GM18498 (cell line): ENCODE data around the gene RSRC1.
"Not testable (repeated sequence)": the region's sequence is repeated elsewhere in the genome, so short reads cannot be mapped to it uniquely, and the experiment has no call there.

Experiments
- ATAC-seq: cut with Tn5 transposase; IDR thresholded peaks from one replicate; pipeline ENCODE4 v1.9.1; 2021; ENCODE audit warnings: mild to moderate bottlenecking, moderate library complexity; ENCODE audit not compliant: unreplicated experiment

RSRC1 gene, protein sequence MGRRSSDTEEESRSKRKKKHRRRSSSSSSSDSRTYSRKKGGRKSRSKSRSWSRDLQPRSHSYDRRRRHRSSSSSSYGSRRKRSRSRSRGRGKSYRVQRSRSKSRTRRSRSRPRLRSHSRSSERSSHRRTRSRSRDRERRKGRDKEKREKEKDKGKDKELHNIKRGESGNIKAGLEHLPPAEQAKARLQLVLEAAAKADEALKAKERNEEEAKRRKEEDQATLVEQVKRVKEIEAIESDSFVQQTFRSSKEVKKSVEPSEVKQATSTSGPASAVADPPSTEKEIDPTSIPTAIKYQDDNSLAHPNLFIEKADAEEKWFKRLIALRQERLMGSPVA

DNA sequence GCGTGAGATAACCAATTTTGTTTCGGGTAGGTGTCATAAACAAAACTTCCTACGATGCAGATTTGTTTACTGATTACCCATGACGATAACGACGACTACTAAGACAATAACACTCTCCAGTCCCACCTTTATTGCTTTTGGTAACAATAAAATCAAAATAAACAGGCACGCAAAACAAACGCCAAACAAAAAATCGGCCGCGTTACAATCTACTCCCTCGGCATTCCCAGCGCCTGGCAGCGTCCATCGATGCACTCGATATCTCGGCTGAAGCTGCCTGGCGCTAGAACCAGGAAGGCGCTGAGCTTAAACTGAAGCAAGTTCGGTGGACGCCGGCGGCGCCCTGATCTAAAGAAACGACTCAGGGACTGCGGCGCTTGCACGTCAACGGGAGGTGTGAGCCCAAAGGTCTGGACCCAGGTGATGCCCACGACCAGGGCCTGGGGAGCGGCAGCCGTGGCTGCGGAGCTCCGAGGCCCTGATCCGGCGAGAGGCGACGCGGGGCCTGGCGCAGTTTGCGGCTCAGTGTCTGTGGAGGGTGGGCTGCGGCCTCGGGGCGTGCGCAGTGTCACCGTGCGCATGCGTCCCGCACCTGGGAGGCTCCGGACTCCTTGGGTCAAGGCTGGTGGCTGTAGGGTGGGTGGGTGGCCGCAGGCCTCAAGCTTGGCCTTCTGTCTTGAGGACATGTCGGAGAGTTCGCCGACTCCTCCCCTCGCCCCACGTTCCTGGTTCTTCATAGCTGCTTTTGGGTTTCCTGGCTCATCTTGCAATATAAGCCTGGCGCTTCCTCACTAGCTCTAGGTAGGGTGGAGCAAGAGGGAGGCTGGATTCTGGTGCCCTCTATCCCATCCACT is at the start of gene RSRC1:
Gene RSRC1, plus strand, starts transcription at position 286 of the 854 bp plus-strand sequence. CDS start 12,016 bp downstream, outside the sequence.
- ATAC-seq: peak; percentile 84

DNA sequence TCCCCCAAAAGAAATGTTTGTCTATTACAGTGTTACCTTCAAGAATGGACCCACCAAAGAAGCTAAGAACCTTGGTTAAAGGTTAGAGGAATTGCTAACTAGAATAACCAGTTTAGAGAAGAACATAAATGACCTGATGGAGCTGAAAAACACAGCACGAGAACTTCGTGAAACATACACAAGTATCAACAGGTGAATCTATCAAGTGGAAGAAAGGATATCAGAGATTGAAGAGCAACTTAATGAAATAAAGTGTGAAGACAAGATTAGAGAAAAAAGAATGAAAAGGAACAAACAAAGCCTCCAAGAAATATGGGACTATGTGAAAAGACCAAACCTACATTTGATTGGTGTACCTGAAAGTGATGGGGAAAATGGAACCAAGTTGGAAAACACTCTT is 44.3 kb upstream of the RSRC1 start:
- ATAC-seq: not testable (repeated sequence)

DNA sequence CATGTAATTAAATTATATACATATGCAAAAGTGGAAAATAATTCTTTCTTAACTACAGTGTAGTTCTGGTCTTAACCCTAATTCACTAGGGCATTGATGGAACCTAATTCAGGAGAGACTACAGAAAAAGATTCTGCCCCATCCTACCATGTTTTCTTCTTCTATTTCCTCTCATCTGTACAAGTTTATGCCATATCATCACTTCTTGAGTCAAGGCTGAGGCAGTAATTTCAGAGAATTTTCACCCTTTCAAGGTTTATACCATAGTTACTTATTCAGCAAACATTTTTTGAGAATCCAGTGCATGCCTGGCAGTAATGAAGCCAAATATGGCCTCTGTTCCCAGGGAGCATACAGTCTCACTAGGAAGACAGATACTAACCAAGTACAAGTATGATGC is 37.1 kb upstream of the RSRC1 start:
- no peak for ATAC-seq

DNA sequence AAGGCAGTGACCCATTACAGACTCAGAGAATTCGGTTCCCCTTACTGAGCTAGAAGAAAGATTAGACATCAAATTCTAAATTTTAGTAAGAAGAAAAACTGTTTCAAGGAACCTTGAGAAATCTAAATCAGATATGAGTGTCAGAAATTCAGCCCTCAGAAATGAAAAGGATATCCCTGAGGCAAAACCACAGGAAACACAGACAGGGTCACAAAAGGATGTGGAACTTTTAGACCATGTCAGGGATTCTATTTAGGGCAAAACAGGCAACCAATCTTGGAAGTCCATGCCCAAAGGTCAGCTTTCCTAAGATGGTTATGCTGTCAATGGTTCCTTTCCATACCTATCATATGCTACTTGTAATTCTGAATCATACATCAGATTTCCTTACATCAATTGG is 35.3 kb upstream of the RSRC1 start:
- no peak for ATAC-seq

DNA sequence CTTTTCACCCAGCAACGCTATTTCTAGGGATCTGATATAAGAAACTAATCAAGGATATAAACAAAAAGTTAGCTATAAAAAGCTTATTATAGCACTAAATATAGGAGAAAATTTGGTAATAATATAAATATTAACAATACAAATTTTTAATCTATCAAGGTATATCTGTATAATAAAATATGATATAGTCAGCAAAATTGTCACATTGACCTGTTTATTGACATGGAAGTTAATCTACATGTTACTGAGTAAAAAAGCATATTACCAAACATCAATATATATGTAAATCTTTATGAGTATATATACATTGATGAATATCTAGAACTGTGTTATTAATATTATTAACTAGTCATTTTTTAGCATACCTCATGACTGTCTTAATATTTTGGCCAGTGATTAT is 30.3 kb upstream of the RSRC1 start:
- ATAC-seq: no peak

DNA sequence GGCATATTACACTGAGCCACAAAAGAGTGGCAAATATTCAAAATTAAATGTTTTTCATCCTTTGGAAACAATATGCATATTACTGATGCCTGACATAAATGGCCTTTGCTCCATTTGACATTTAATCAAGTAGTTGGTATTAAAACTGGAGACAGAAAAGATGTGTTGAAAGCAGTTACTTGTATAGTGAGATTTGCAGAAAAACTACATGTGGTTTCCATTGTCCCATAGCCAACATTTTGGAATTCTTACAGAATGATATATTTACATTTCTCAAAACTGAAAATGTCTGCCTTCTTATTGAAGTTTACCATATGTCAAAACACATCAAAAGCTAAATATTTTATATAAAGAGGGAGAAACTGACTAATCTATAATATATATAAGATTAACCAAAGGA is 25.2 kb upstream of the RSRC1 start:
- no peak for ATAC-seq

DNA sequence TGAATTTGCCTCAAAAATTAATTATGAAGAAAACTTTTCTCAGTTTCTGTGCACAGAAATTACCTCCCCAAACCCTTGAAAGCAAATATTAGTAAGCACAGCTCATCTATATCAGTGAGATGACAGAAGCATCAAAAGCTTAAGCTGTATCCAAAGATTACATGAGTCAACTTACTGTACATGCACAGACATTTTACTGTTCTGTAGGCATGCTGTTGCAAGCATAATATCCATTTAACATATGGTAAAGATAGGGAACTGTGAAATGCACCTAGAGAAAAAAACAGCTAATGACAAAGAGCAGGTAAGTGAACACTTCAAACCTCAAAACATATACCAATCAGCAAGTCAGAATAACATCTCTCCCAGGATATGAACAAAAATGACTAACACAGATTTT is 24.5 kb upstream of the RSRC1 start:
- ATAC-seq: no peak

DNA sequence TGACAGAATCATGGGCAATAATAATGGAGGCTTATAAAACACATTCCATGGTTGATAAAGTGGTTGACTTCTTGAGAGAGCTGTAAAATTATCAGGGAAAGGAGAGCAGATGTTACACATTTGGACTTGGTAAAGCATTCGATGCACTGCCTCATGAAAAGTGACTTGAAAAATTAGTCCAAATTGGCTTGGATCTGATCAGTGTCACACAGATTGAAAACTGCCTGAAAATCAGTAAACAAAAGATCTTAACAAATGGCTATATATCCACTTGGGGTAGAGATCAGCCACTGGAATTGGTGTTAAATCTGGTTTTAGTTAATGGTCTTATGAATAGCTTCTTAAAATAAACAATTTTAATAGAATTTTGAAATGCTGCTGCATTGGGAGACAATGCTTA is 24.0 kb upstream of the RSRC1 start:
- ATAC-seq: no peak

DNA sequence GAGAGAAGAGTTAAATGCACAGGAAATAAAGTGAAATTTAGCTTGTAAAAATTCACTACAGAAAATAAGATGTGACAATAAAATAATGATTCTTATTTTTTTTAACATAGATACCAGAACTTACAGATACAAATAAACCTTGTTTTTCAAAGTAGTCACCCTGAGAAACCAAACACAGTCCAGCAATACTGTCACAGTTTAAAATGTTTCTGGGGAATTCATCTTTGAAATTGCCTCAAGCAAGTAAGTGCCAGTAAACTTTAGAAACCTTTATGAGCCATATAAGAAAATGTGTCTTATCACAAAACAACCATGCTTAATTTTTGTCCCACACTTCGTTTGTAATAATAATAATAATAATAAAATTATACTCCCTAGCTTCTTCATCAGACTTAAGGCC is 23.5 kb upstream of the RSRC1 start:
- no peak for ATAC-seq

DNA sequence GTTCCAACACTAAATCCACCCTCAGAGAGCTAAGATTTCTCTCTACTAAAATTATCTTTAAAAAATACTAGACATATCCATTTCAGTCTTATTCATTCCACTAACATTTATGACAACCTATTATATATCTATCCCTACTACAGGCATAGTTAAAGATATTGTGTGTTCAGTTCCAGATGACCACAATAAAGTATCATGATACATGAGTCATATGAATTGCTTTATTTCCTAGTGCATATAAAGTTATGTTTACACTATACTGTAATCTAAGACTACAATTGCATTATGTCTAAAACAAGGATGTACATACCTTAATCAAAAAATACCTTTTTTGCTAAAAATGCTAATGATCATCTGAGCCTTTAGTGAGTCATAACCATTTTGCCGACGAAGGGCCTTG is 23.1 kb upstream of the RSRC1 start:
- no peak for ATAC-seq

DNA sequence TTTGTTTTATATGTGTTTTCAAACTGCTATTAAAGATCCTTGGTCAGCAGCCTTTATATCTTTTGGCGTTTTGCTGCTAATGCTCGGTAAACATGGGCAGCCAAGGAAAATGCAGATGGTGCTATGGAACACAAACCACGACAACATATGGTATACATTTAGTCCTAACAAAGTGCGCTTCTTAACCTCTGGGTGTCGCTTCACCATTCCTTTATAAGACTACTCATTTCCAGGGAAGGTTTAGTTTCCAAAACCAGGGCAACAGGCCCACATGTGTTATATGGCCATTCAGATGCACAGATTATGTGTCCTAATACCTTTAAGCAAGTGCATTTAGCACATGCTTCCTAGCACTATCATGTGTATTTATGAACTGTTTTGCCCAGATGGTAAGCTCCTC is 18.4 kb upstream of the RSRC1 start:
- ATAC-seq: no peak

DNA sequence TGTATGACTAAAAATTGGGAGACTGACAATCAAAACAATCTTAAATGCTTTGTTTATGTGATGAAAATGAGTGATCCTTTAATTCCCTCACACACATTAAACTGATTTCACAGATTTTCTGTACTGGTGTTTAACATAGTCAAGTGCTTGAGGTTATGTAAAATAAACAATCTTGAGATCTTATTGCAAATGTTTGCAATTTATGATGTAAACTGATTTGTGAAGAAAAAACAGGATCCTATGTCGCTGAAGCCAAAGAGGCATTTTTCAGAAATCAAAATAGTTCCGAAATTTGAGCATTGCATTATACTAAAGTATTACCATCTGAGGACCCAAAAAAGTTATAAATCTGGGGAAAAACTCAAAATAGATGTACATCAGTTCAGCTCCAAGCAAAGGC is 16.4 kb upstream of the RSRC1 start:
- ATAC-seq: no peak

DNA sequence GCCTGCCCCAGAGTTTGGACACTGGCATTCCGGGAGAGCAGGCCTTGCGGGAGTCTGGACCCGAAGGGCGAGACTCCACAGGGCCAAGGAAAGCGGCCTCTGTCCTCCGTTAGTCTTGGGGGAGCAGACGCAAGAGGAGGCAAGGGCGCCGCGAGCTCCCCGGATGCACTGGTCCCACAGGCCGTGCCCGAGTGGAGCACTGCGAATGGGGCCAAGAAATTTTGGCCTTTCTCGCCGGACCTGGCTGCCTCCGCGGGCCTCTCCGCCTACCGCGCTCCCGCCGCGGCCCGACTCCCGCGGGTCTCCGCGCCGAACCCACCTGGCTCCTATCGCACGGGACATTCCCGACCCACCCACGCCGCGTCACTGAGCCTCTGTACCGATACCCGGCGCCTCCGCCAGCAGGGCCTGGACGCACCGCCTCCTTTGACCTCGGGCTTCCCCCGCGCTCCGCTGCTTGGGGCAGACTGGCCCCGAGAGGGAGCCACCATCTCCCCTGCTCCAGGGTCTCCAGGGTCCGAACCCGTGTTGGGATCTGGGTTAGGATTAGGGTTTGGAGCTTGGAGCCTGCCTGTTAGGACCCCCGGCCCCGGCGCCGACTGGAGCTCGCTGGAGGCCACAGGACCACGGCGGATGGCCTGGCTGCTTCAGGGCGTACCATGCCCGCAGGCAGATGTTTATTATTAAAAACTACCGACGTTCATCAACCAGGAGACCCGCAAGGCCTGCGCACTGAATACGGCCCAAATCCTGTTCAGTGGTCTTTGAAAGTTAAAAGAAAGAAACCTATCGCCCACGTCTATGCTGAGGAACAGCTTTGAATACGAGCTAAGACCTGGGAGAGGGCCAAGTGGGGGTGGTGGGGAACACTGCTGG is 15.4 kb upstream of the RSRC1 start:
- peak; percentile 69 for ATAC-seq

DNA sequence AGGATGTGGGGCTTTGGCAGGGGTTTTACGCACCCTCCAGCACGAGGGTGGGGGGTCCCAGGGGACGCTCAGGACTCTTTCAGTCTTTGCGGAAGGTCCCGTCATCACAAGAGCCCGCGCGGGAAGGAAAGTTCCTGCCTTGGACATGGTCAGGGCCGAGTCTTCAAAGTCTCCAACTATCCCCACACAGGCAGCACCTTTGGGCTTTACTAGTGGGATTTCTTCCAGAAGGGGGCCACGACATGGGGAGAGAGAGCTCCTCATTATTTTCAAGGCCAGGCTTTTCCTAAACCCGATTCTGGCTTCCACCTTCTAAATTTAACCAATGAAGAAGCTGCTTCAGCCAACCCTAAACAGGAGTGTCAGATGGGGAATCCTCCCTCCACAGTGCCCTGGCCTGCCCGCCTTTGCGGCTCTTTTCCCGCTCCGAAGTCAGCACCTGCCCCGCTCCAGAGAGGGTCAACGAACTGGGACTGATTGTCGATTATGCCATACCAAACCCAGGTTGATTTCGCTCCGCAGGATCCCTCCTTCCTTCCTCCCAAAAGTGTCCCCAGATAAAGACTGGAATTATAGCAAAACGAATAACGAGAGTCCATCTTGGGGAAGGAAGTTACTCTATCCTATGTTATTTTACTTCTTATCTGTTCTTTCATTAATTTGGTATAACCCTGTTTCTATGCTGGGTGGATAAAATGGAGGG is 14.6 kb upstream of the RSRC1 start:
- no peak for ATAC-seq

DNA sequence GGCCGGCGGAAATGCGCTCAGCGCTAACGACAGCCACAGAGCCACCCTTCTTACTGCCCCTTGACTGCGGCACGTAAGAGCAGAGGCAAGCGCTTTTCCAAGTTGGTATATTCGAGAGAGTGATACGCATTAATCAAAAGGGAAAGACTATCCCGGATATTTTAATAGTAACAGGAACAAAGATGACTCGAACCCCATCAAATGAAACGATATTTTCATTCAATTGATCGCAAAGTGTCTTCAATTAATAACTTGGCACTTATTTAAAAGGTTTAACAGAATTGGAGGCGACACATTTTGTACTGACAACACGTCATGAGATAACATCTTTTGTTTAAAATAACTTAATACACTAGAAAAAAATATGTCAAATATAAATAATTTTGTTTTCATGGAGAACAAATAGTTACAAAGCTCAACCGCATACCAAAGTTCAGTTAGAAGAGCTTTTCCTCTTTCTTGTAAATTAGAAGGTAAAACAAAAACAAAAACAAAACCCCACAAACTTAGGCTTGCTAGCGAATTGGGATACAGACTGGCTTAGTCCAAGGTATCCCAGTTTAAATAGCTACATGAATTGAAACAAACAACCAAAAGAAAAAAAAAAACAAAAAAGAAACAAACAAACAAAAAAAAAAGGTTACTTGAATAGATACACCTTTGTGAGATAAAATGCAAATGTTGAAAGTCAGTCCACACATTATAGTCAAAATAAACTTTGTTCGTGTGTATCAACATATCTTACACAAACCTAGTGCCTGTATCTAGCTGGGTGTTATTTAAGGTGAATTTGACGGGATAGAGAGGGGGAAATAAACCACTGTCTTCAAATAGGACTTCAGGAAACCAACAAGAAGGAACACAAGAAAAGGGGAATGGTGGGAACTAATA is 13.8 kb upstream of the RSRC1 start:
- ATAC-seq: no peak

DNA sequence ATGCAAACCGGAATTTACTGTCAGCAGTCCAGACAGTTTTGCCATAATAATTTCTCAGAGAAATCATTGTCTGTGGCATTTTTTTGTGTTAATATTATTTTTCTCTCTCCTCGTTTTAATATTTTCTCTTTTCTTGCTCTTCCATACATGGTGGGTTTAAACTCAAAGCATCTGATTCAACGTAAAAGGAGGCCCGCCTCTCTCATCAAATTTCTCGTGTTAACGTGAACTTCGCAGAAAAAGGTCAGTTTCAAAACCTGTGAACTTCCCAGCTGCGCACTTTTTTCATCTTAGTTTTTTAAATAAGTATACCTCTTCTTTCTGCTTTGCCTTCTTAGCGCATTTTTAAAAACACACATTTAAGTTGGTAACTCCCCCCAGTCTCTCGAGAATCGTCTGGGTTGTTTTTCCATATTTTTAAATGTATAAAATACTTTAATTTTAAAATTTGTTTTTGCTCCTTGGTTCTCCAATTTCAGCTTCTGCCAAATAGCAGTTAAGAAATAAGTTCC is 12.8 kb upstream of the RSRC1 start:
- ATAC-seq: no peak

DNA sequence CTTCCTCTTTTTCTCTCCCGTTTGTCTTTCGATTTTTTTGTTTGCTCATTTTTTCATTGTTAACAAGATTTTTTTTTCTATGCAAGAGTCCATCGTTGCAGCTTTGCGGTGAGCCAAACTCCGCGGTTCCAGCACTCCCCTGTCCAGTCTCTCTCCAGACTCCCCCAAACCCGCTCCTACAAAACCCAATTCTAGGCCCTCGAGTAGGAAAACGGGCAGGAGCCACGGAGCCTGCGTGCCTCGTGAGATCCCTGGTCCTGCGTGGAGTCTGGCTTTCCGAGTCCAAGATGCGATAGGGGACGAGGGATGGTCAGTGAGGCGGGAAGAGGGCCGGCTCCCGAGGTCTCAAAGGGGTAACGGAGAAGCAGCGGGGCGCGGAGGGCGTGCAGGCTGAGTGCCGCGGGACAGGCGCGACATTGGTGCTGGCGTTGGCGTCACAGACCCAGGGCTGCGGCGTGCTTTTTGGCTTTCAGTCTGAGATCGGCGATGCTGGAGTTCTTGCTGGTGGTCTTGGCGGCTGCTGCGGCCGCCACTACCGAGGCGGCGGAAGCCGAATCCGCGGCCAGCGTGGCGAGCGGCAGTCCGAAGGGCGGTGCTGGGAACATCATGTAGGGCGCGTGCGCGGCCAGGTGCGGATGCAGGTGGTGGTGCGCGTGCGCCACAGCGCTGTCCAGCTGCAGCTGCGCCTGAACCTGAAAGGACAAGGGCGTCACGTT is 12.1 kb upstream of the RSRC1 start:
- peak; percentile 81 for ATAC-seq

DNA sequence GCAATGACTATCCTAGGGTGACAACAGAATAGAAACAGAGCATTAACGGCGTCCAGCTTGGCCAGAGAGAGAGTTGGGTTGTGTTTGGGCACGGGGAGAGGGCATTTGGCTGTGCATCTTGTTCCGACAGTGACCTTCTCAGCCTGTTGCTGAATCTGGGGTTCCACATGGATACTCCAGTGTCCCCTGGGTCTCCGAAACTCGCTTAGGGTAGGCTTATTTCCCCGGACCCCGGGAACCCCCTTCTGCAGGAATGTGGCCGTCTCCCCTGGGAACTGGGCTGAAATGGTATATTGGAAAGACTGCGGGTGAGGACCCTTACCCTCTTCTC is 11.6 kb upstream of the RSRC1 start:
- no peak for ATAC-seq

DNA sequence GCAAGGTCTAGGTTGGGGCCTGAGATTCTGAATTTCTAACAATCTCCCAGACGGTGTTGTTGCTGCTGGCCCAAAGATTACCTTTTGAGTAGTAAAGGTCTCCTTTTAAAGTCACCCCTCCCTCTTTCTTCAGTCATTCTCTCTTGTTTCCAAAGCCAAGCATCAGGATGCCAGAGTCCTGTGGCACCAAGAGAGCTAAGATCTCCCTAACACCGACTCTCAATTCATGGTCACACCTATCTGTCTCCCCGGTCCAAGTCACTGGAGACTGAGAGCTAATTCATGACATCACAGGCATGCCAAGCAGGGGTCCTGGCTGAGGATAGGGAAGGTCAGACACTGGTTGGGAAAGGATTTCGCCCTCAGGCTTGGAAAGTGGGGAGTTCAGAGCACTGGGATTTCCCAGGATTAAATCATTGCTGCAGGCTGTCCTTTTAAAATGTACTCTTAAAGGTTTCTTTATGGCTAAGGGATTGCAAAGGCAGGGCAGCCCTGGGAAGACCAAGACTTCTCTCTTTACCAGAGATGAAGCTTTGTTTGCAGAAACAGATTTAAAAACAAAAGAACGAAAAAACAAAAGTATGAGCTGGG is 11.0 kb upstream of the RSRC1 start:
- no peak for ATAC-seq
